NCI-H1436 (cell line): ENCODE measurements around the gene CDKN3.
"Not testable (repeated sequence)": the region's sequence is repeated elsewhere in the genome, so short reads cannot be mapped to it uniquely, and the experiment has no call there.

Experiments
- DNase-seq: peaks from one replicate; lab custom pipeline; 2025; lab: John Stamatoyannopoulos, UW

The CDKN3 gene

GRCh38 chr14:54370323-54371198, 26.2 kb upstream of the CDKN3 start:
- no peak for DNase-seq

- DNase-seq: no peak
Observed at GRCh38 chr14:54374117-54374884, 22.5 kb upstream of the CDKN3 start.

GRCh38 chr14:54377501-54377900, 19.3 kb upstream of the CDKN3 start:
- no peak for DNase-seq

GRCh38 chr14:54378893-54379292, 17.9 kb upstream of the CDKN3 start:
- DNase-seq: not testable (repeated sequence)

- DNase-seq: not testable (repeated sequence)
Observed at GRCh38 chr14:54380558-54380957, 16.2 kb upstream of the CDKN3 start.

GRCh38 chr14:54381821-54382220, 15.0 kb upstream of the CDKN3 start:
- no peak for DNase-seq

- DNase-seq: no peak
Observed at GRCh38 chr14:54383835-54384234, 13.0 kb upstream of the CDKN3 start.

- no peak for DNase-seq
Observed at GRCh38 chr14:54385556-54385955, 11.3 kb upstream of the CDKN3 start.

GRCh38 chr14:54387328-54387727, 9.5 kb upstream of the CDKN3 start:
- no peak for DNase-seq

- DNase-seq: no peak
Observed at GRCh38 chr14:54392131-54392859, 4.5 kb upstream of the CDKN3 start.

GRCh38 chr14:54392986-54393884, 3.6 kb upstream of the CDKN3 start:
- not testable (repeated sequence) for DNase-seq

GRCh38 chr14:54394596-54394995, 2.2 kb upstream of the CDKN3 start:
- no peak for DNase-seq

GRCh38 chr14:54395284-54395683, 1.5 kb upstream of the CDKN3 start:
- no peak for DNase-seq

GRCh38 chr14:54395716-54396115, 1.1 kb upstream of the CDKN3 start:
- DNase-seq: no peak

- DNase-seq: no peak
Observed at GRCh38 chr14:54396183-54396492, 669 bp upstream of the CDKN3 start.

- no peak for DNase-seq
Observed at GRCh38 chr14:54399560-54399959, 2.8 kb downstream of the CDKN3 start.

- DNase-seq: not testable (repeated sequence)
Observed at GRCh38 chr14:54403401-54404005, 6.7 kb downstream of the CDKN3 start.

GRCh38 chr14:54410215-54410614, 13.4 kb downstream of the CDKN3 start:
- DNase-seq: no peak

- DNase-seq: no peak
Observed at GRCh38 chr14:54411371-54411770, 14.6 kb downstream of the CDKN3 start.

GRCh38 chr14:54420478-54421142, 23.8 kb downstream of the CDKN3 start:
- peak; percentile 3 for DNase-seq

- no peak for DNase-seq
Observed at GRCh38 chr14:54423991-54424390, 27.2 kb downstream of the CDKN3 start.
